ENCODE measurements around the gene GNAL.

GNAL gene

DNA sequence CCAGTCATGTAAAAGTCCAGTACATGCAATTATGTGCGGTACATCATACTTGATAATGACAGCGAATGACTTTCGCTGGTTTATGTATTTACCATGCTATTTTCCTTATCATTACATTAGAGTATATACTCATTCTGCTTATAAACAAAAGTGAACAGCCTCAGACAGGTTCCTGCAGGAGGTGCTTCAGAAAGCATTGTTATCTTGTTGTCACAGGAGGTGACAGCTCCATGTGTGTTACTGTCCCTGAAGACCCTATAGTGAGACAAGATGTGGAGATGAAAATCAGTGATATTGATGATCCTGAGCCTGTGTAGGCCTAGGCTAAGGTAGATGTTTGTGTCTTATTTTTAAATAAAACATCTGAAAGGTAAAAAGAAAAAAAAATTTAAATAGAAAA, 234.4 kb downstream of the GNAL start:
- H3K36me3 ChIP-seq (ENCODE audit: low read length), result no peaks in the 10 kb centered on the region
- H3K4me2 ChIP-seq (ENCODE audit: low read depth, low read length, poor library complexity, severe bottlenecking), result no peak overlapping the region
- H3K27me3 ChIP-seq (ENCODE audit: low read length), result no peaks in the 10 kb centered on the region
- no peaks in the 10 kb centered on the region for H3F3A ChIP-seq (ENCODE audit: insufficient read depth)
- H3K9me2 ChIP-seq (replicated peaks; ENCODE audit: insufficient read depth, low read length), result no peaks in the 10 kb centered on the region
- H3K79me2 ChIP-seq (ENCODE audit: insufficient read depth, low read length), result no peaks in the 10 kb centered on the region
- H4K20me1 ChIP-seq (ENCODE audit: low read depth, low read length), result no peaks in the 10 kb centered on the region
- H3K27ac ChIP-seq (ENCODE audit: low read depth, low read length), result no peak overlapping the region
- no peak overlapping the region for H2AFZ ChIP-seq (ENCODE audit: low read depth, low read length, severe bottlenecking)
- H3K9me3 ChIP-seq (ENCODE audit: insufficient read depth, low read length), result no peaks in the 10 kb centered on the region
- no peak overlapping the region for H3K9ac ChIP-seq (ENCODE audit: low read length)
- TF ChIP-seq EZH2phosphoT487 (conservative IDR thresholded peaks at IDR 0.05; ENCODE audit: low read length) (no peak), CTCF (IDR thresholded peaks at IDR 0.05; ENCODE audit: insufficient read depth, low read length, poor library complexity, severe bottlenecking) (no peak)
- no peak overlapping the region for H3K4me3 ChIP-seq (ENCODE audit: insufficient read depth, low read length, poor library complexity, severe bottlenecking)

- Histone ChIP-seq H3K27ac (ENCODE audit: low read depth, low read length) (no peak overlapping the region), H3F3A (ENCODE audit: insufficient read depth) (no peaks in the 10 kb centered on the region)
- TF ChIP-seq EZH2phosphoT487 (conservative IDR thresholded peaks at IDR 0.05; ENCODE audit: low read length), result no peak
- no peak for TF ChIP-seq CTCF (IDR thresholded peaks at IDR 0.05; ENCODE audit: insufficient read depth, low read length, poor library complexity, severe bottlenecking)
These were observed 236.9 kb downstream of the GNAL start for GRCh38 chr18:11925800-11926481.

GRCh38 chr18:11927497-11927896, 238.4 kb downstream of the GNAL start:
- Histone ChIP-seq H3F3A (ENCODE audit: insufficient read depth) (no peaks in the 10 kb centered on the region), H3K27ac (ENCODE audit: low read depth, low read length) (no peak overlapping the region), H4K20me1 (ENCODE audit: low read depth, low read length) (no peaks in the 10 kb centered on the region), H3K9ac (ENCODE audit: low read length) (no peak overlapping the region), H3K79me2 (ENCODE audit: insufficient read depth, low read length) (no peaks in the 10 kb centered on the region), H3K4me2 (ENCODE audit: low read depth, low read length, poor library complexity, severe bottlenecking) (no peak overlapping the region), H2AFZ (ENCODE audit: low read depth, low read length, severe bottlenecking) (no peak overlapping the region), H3K9me2 (replicated peaks; ENCODE audit: insufficient read depth, low read length) (no peaks in the 10 kb centered on the region), H3K36me3 (ENCODE audit: low read length) (no peaks in the 10 kb centered on the region), H3K4me3 (ENCODE audit: insufficient read depth, low read length, poor library complexity, severe bottlenecking) (no peak overlapping the region), H3K27me3 (ENCODE audit: low read length) (no peaks in the 10 kb centered on the region), H3K9me3 (ENCODE audit: insufficient read depth, low read length) (no peaks in the 10 kb centered on the region)
- TF ChIP-seq EZH2phosphoT487 (conservative IDR thresholded peaks at IDR 0.05; ENCODE audit: low read length) (no peak), CTCF (IDR thresholded peaks at IDR 0.05; ENCODE audit: insufficient read depth, low read length, poor library complexity, severe bottlenecking) (no peak)

More at GRCh38 chr18:11925800-11926481, 236.9 kb downstream of the GNAL start:
- Histone ChIP-seq H3K36me3 (ENCODE audit: low read length) (no peaks in the 10 kb centered on the region), H3K27me3 (ENCODE audit: low read length) (no peaks in the 10 kb centered on the region), H3K79me2 (ENCODE audit: insufficient read depth, low read length) (no peaks in the 10 kb centered on the region), H3K4me3 (ENCODE audit: insufficient read depth, low read length, poor library complexity, severe bottlenecking) (no peak overlapping the region), H3K9ac (ENCODE audit: low read length) (no peak overlapping the region), H3K9me3 (ENCODE audit: insufficient read depth, low read length) (no peaks in the 10 kb centered on the region), H3K9me2 (replicated peaks; ENCODE audit: insufficient read depth, low read length) (no peaks in the 10 kb centered on the region), H3K4me2 (ENCODE audit: low read depth, low read length, poor library complexity, severe bottlenecking) (no peak overlapping the region), H4K20me1 (ENCODE audit: low read depth, low read length) (no peaks in the 10 kb centered on the region), H2AFZ (ENCODE audit: low read depth, low read length, severe bottlenecking) (no peak overlapping the region)
